Mammary epithelial cell (primary cell): ENCODE data around the gene TMEM212.

Experiments
- EZH2 ChIP-seq: IDR thresholded peaks from 2 replicates; pipeline ENCODE4 v1.6.1; 2012; ENCODE audit warnings: low read length, inconsistent platforms, borderline replicate concordance
- TF ChIP-seq, protein P1 (sequence below), 2 donors: IDR thresholded peaks in 1 of 2; conservative IDR thresholded peaks in 1 of 2; 2 replicates each; pipeline ENCODE4 v1.5.1; 2011 to 2012; ENCODE audit warnings: inconsistent platforms in 2 of 2, low read length in 2 of 2, mild to moderate bottlenecking in 2 of 2, control low read depth in 1 of 2, low read depth in 1 of 2; ENCODE audit not compliant: insufficient read depth in 1 of 2; ENCODE audit errors: extremely low read depth in 1 of 2

- TF ChIP-seq, protein P1, sequence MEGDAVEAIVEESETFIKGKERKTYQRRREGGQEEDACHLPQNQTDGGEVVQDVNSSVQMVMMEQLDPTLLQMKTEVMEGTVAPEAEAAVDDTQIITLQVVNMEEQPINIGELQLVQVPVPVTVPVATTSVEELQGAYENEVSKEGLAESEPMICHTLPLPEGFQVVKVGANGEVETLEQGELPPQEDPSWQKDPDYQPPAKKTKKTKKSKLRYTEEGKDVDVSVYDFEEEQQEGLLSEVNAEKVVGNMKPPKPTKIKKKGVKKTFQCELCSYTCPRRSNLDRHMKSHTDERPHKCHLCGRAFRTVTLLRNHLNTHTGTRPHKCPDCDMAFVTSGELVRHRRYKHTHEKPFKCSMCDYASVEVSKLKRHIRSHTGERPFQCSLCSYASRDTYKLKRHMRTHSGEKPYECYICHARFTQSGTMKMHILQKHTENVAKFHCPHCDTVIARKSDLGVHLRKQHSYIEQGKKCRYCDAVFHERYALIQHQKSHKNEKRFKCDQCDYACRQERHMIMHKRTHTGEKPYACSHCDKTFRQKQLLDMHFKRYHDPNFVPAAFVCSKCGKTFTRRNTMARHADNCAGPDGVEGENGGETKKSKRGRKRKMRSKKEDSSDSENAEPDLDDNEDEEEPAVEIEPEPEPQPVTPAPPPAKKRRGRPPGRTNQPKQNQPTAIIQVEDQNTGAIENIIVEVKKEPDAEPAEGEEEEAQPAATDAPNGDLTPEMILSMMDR (conservative IDR thresholded peaks at IDR 0.05 in 1 of 2, IDR thresholded peaks at IDR 0.05 in 1 of 2; ENCODE audit: extremely low read depth in 1 of 2, insufficient read depth in 1 of 2, low read depth in 1 of 2, low read length in 2 of 2) = no peak
- no peak for TF ChIP-seq EZH2
Measured at GRCh38 chr3:171842864-171843518, at the start of gene TMEM212.
